GM12874 (cell line): ENCODE results near the gene TSC22D4.

ENCODE experiments used
- CTCF ChIP-seq: IDR thresholded peaks from 2 replicates; pipeline ENCODE4 v1.5.1; 2011; ENCODE audit warnings: low read depth, mild to moderate bottlenecking, control low read depth, low read length, moderate library complexity; ENCODE audit not compliant: insufficient read depth

The TSC22D4 gene

DNA sequence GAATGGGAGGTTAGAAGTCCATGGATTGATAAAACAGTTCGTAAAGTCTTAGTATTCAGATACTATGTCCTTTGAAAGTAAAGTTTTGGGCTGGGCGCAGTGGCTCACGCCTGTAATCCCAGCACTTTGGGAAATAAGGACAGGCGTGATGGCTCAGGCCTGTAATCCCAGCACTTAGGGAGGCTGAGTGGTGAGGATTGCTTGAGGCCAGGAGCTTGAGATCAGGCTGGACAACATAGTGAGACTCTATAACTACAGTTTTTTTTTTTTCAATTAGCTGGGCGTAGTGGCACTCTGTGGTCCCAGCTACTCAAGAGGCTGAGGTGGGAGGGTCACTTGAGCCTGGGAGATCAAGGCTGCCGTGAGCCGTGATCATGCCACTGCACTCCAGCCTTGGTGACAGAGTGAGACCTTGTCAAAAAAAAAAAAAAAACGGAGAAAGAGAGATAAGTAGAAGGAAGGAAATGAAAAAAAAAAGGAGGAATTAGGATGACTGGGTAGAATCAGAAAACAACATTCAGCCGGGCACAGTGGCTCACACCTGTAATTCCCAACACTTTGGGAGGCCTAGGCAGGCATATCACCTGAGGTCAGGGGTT, 34.3 kb upstream of the TSC22D4 start:
- TF ChIP-seq CTCF: no peak

GRCh38 chr7:100510437-100511239, 31.6 kb upstream of the TSC22D4 start:
- TF ChIP-seq CTCF: no peak

DNA sequence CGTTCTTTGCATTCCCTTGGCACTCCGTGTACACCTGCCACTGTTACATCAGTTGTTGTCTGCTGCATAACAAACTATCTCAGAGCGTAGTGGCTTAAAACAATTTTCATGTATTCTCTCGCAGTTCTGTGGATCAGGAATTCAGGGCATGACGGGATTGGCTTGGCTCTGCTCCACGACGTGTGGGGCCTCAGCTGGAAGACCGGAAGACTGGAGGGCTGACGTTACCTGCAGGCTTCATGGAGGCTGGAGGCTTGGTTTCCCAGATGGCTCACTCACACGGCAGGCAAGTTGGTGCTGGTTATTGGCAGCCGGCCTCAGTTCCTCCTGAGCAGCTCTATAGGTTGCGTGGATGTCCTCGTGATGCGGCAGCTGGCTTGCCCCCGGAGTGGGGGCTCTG, 30.2 kb upstream of the TSC22D4 start:
- no peak for TF ChIP-seq CTCF

DNA sequence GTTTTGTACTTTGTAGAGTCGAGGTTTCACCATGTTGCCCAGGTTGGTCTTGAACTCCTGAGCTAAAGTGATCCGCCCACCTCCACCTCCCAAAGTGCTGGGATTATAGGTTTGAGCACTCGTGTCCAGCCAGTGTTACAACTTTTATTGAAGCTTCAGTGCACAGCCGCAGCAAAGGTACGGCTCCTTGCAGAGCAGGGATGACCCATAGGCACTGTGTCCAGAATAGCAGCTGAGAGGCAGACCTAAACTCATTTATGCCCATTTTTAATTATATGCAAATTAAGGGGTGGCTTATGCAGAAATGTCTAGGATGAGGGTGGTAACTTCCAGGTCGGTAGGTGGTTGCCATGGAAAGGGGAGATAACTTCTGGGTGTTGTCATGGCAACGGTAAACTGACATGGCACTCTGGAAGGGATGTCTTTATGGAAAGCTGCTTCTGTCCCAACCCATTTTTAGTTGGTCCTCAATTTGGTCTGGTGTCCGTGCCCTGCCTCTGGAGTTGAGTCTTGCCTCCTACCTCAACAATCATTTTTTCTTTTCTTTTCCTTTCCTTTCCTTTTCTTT, 27.4 kb upstream of the TSC22D4 start:
- no peak for TF ChIP-seq CTCF

DNA sequence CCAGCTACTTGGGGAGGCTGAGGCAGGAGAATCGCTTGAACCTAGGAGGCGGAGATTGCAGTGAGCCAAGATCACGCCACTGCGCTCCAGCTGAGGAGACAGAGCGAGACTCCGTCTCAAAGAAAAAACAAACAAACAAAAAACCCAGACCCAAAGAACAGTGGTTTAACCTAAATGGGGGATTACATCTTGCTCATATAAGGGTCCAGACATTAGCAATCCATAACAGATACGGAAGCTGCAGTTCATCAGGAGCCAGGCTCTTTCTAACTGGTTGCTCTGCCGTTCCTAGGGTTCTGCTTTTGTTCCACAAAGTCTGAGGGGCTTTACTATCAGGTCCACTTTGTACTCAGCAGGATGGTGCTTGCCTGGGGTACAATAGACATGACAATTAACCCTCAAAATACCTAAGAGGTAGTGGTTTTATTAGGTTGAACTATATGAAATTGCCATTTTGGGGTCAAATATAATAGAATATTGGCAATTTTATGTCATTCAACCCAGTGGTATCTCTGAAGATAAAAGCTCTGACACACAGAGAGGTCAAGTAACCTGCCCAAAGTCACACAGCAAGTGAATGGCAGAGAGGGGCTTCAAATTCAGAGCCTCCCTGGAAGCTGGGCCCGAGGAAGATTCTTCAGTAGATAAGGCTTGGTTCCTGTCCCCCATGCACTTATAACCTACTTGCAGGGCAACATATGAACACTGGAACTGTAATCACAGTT, 26.0 kb upstream of the TSC22D4 start:
- TF ChIP-seq CTCF: no peak

DNA sequence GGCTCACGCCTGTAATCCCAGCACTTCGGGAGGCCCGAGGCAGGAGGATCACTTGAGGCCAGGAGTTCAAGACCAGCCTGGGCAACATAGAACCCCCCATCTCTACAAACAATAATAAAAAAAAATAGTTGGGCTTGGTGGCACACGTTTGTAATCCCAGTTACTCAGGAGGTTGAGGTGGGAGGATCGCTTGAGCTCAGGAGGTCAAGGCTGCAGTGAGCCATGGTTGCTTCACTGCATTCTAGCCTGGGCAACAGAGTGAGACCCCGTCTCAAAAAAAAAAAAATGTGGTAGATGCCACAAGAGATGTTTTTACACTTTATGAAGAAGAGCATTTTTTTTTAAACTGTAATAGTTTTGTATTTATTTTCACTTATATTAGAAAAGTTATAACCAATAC, 17.5 kb upstream of the TSC22D4 start:
- TF ChIP-seq CTCF: no peak
